IPS-20b (cell line): ENCODE measurements around the gene ZNF836.
A peak's percentile ranks its signal among the peaks of the same experiment; 100 is the strongest.

Source experiments
- H3K27ac ChIP-seq: one replicate; pipeline ENCODE4 v1.5.1; 2013; ENCODE audit warnings: low read length
- H3K27me3 ChIP-seq: 2 replicates; pipeline ENCODE4 v1.6.1; 2013; ENCODE audit warnings: mild to moderate bottlenecking, low read length, inconsistent platforms; ENCODE audit not compliant: insufficient read depth
- H3K36me3 ChIP-seq: 2 replicates; pipeline ENCODE4 v1.6.1; 2013; ENCODE audit warnings: low read depth, mild to moderate bottlenecking, inconsistent platforms, low read length, moderate library complexity; ENCODE audit not compliant: insufficient read depth
- H3K4me1 ChIP-seq: 2 replicates; pipeline ENCODE4 v1.6.1; 2013; ENCODE audit warnings: mild to moderate bottlenecking, control low read depth, inconsistent platforms, low read length, moderate library complexity; ENCODE audit not compliant: insufficient read depth
- H3K4me3 ChIP-seq: 2 replicates; pipeline ENCODE4 v1.5.1; 2013; ENCODE audit warnings: mild to moderate bottlenecking, low read length, inconsistent platforms
- H3K9ac ChIP-seq: 2 replicates; pipeline ENCODE4 v1.6.1; 2013; ENCODE audit warnings: low read depth, mild to moderate bottlenecking, inconsistent platforms, low read length, moderate library complexity
- H3K9me3 ChIP-seq: 2 replicates; pipeline ENCODE4 v1.6.1; 2013; ENCODE audit warnings: mild to moderate bottlenecking, low read depth, low read length, inconsistent platforms; ENCODE audit not compliant: insufficient read depth

The ZNF836 gene

GRCh38 chr19:52176574-52176973, 5.2 kb upstream of the ZNF836 start:
- H3K27me3 ChIP-seq = no peaks in the 10 kb centered on the region; the same call in 1 of the 2 replicates
- no peak overlapping the region for H3K4me3 ChIP-seq
- no peaks in the 10 kb centered on the region for H3K9me3 ChIP-seq
- H3K4me1 ChIP-seq = peaks cover 5% of the 10 kb centered on the region
- no peak overlapping the region for H3K27ac ChIP-seq
- H3K36me3 ChIP-seq = no peaks in the 10 kb centered on the region
- H3K9ac ChIP-seq = no peak overlapping the region

GRCh38 chr19:52172347-52172746, 926 bp upstream of the ZNF836 start:
- peak overlapping the region; percentile 69; the same call in 1 of the 2 replicates for H3K9ac ChIP-seq
- peak overlapping the region; percentile 89; the same call in 1 of the 2 replicates for H3K4me3 ChIP-seq
- peaks cover 14% of the 10 kb centered on the region for H3K36me3 ChIP-seq
- H3K27ac ChIP-seq = no peak overlapping the region
- no peaks in the 10 kb centered on the region for H3K9me3 ChIP-seq
- H3K4me1 ChIP-seq = peaks cover 5% of the 10 kb centered on the region
- peaks cover 19% of the 10 kb centered on the region; the same call in 1 of the 2 replicates for H3K27me3 ChIP-seq

GRCh38 chr19:52170863-52171320, 529 bp downstream of the ZNF836 start:
- peak overlapping the region; percentile 89 for H3K4me3 ChIP-seq
- peaks cover 20% of the 10 kb centered on the region for H3K36me3 ChIP-seq
- peak overlapping the region; percentile 69; the same call in 1 of the 2 replicates for H3K9ac ChIP-seq
- H3K9me3 ChIP-seq = no peaks in the 10 kb centered on the region
- H3K27ac ChIP-seq = no peak overlapping the region
- H3K27me3 ChIP-seq = peaks cover 19% of the 10 kb centered on the region; the same call in 1 of the 2 replicates
- peaks cover 5% of the 10 kb centered on the region for H3K4me1 ChIP-seq

DNA sequence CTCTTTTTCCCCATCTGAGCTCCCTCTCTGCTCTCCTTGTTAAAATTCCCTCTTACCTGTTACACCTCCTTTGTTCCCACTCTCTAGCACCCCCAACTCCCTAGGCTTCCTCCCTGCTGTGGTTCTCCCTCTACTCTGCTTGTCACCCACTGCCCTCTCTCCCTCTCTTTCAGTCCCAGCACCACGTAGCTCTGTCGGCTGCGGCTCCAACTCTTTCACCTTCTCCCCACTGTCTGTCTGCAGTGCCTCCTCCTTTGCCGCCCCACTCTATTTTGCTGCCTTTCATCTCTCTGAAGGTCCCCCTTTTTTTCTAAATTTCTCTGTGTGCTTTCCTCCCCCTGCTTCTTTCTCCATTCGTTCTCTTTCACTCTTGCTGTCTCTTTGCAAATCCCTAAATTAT, 1.1 kb downstream of the ZNF836 start:
- peaks cover 19% of the 10 kb centered on the region; the same call in 1 of the 2 replicates for H3K27me3 ChIP-seq
- H3K9me3 ChIP-seq = no peaks in the 10 kb centered on the region
- peaks cover 24% of the 10 kb centered on the region for H3K36me3 ChIP-seq
- peaks cover 5% of the 10 kb centered on the region for H3K4me1 ChIP-seq
- H3K9ac ChIP-seq = peak overlapping the region; percentile 69; the same call in 1 of the 2 replicates
- H3K4me3 ChIP-seq = peak overlapping the region; percentile 89
- H3K27ac ChIP-seq = no peak overlapping the region

GRCh38 chr19:52155596-52156359, 15.6 kb downstream of the ZNF836 start:
- Histone ChIP-seq H3K36me3 (peaks cover 41% of the 10 kb centered on the region), H3K27ac (no peak overlapping the region), H3K4me3 (no peak overlapping the region), H3K9me3 (peaks cover 98% of the 10 kb centered on the region), H3K4me1 (no peaks in the 10 kb centered on the region), H3K27me3 (no peaks in the 10 kb centered on the region), H3K9ac (no peak overlapping the region)

DNA sequence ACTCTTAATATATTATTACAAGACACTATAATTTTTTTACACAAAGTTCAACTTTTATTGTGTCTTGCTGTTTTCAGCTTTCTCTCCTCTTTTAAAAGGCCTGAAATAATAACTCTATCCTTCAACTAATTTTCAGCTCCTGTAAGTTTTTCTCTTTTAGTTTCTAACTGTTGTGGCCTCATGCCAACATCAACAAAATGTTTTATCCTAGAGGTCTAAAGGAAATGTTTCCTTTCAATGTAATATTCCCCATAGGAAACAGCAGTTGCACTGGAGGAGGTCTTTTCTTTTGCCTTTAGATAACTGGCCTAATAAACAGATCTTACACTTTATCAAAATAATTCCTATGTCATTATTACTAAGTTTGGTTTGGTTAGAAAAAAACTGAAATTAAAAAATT, 23.2 kb downstream of the ZNF836 start:
- Histone ChIP-seq H3K9ac (no peak overlapping the region), H3K9me3 (peaks cover 63% of the 10 kb centered on the region), H3K36me3 (no peaks in the 10 kb centered on the region), H3K4me1 (no peaks in the 10 kb centered on the region), H3K27me3 (no peaks in the 10 kb centered on the region), H3K27ac (no peak overlapping the region), H3K4me3 (no peak overlapping the region)

- Histone ChIP-seq H3K27me3 (no peaks in the 10 kb centered on the region), H3K36me3 (no peaks in the 10 kb centered on the region), H3K4me1 (no peaks in the 10 kb centered on the region), H3K9ac (no peak overlapping the region), H3K27ac (no peak overlapping the region), H3K4me3 (no peak overlapping the region), H3K9me3 (peaks cover 11% of the 10 kb centered on the region; the same call in 1 of the 2 replicates)
These were observed 29.3 kb downstream of the ZNF836 start for GRCh38 chr19:52142001-52142595.

- Histone ChIP-seq H3K27me3 (no peaks in the 10 kb centered on the region), H3K9me3 (peaks cover 8% of the 10 kb centered on the region; the same call in 1 of the 2 replicates), H3K36me3 (peaks cover 5% of the 10 kb centered on the region; the same call in 1 of the 2 replicates), H3K9ac (no peak overlapping the region), H3K4me3 (no peak overlapping the region), H3K4me1 (no peaks in the 10 kb centered on the region), H3K27ac (no peak overlapping the region)
These were observed 30.2 kb downstream of the ZNF836 start for GRCh38 chr19:52141203-52141602.

GRCh38 chr19:52140032-52140710, 31.2 kb downstream of the ZNF836 start:
- Histone ChIP-seq H3K27ac (no peak overlapping the region), H3K36me3 (peaks cover 5% of the 10 kb centered on the region; the same call in 1 of the 2 replicates), H3K9ac (no peak overlapping the region; the same call in 1 of the 2 replicates), H3K27me3 (no peaks in the 10 kb centered on the region), H3K4me1 (no peaks in the 10 kb centered on the region), H3K9me3 (peaks cover 12% of the 10 kb centered on the region; the same call in 1 of the 2 replicates), H3K4me3 (peak overlapping the region; percentile 89)

DNA sequence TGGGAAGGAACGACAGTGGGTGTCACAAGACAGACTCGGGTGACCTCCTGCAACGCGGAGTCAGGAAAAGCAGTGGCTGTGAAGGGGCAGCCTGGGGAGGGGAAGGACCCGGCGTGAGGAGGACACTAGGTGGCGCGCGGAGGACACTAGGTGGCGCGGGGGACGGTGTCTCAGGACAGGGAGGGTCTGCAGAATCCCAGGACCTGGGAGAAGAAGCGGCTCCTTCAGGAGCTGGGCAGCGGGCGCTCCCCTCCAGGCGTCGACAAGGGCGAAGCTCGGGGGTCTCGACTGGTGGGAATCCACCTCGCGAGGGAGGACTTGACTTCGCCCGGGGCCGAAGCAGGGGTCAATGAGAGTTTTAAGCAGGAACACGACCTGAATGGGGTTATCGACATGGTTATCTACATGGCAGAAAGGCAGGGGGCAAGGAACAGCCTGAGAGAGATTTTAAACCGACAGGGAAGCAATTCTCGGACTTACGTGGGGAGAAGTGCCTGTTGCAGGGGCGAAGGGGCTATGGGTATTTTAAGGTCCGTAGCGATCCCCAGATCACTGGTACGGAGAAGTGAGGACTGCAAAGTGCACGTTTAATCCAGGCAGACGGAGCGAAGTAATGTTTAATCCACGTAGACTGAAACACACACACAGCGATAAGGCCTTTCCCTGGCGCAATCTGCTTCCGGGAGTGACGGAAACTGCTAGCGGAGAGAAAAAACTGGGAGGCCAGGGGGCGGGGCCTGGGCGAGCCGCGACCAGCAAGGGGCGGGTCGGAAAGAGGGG, 32.0 kb downstream of the ZNF836 start, which contains the start of gene ZNF616:
TSS of gene ZNF616 (minus strand) at position 687 of the 780 bp plus-strand sequence. CDS start 9,426 bp downstream, outside the sequence.
- H3K9ac ChIP-seq = peak within 1 kb of the TSS; percentile 93
- H3K36me3 ChIP-seq = peaks cover 12% of the 10 kb centered on the region
- peak within 1 kb of the TSS; percentile 89 for H3K4me3 ChIP-seq
- H3K27ac ChIP-seq = peak within 1 kb of the TSS; percentile 54
- H3K4me1 ChIP-seq = no peaks in the 10 kb centered on the region
- peaks cover 12% of the 10 kb centered on the region; the same call in 1 of the 2 replicates for H3K9me3 ChIP-seq
- no peaks in the 10 kb centered on the region for H3K27me3 ChIP-seq

DNA sequence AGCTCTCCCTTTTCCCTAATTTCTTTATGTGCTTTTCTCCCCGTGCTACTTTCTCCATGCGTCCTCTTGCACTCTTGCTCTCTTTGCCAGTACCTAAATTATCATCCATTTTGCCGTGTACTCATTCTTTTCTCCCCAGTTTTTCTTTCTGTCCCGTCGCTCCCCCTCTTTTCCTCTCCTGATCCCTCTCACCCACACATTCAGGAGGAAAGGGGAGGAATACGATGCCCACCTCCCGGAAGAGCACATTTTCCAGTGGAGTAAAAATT, 32.5 kb downstream of the ZNF836 start:
- Histone ChIP-seq H3K9me3 (peaks cover 14% of the 10 kb centered on the region; the same call in 1 of the 2 replicates), H3K27me3 (no peaks in the 10 kb centered on the region), H3K4me3 (peak overlapping the region; percentile 89), H3K36me3 (peaks cover 17% of the 10 kb centered on the region), H3K9ac (peak overlapping the region; percentile 93), H3K27ac (peak overlapping the region; percentile 54), H3K4me1 (no peaks in the 10 kb centered on the region)
